ENCODE results near the gene GRAMD1C.
A peak's percentile ranks its signal among the peaks of the same experiment; 100 is the strongest.

GRAMD1C gene

DNA sequence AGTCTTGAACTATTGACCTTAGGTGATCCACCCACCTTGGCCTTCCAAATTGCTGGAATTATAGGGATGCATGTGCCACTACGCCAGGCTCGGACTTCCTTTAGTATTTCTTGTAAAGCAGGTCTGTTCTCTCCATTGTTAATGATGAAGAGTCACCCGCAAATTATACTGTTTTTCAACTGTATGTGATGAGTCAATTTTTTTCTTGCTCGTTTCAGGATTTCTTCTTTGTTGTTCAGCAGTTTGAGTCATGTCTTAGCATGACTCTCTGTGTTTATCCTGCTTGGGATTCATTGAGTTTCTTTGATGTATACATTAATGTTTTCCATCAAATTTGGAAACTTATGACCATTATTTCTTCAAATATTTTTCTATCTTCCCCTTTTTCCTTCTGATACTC lies 28.9 kb downstream of the GRAMD1C start:
- no peak for DNase-seq

DNA sequence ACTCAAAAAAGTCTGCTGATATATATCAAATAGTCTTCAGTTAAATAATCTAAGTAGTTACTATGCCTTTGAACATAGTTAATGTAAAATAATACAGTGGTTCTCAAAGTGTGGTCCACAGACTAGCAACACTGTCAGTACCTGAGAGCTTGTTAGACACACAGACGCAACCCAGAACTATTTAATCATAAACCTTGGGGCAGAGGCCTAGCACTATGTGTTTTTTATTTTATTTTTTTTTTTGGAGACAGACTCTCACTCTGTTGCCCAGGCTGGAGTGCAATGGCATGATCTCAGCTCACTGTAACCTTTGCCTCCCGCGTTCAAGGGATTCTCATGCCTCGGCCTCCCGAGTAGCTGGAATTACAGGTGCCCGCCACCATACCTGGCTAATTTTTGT lies 34.7 kb downstream of the GRAMD1C start:
- DNase-seq = no peak

DNA sequence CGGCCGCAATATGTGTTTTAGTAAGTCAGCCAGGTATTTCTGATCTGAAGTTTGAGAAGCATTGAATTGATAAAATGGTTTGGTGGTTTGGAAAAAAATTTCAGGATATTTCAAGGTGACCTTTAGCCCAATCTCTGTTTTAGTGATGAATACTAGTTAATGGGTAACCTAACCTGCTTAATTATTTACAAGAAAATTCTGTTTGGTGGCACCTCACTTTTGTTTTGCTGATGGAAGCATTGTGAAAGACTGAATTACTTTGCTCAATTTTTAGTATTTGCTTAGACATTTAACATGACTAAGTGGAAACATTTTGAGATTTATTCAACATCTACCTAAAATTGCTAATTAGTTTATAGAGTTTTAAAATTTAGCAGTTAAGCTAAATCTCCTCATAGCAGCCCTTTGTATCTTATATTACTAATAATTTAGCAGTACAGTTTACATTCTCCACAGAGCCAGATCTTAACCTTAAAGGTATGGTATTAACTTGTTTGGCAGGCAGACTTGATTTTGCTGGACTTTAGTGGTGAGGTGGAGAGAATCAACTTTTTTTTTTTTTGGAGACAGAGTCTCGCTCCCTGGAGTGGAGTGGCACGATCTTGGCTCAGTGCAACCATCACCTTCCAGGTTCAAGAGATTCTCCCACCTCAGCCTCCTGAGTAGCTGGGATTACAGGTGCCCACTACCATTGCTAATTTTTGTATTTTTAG lies 35.4 kb downstream of the GRAMD1C start:
- no peak for DNase-seq

DNA sequence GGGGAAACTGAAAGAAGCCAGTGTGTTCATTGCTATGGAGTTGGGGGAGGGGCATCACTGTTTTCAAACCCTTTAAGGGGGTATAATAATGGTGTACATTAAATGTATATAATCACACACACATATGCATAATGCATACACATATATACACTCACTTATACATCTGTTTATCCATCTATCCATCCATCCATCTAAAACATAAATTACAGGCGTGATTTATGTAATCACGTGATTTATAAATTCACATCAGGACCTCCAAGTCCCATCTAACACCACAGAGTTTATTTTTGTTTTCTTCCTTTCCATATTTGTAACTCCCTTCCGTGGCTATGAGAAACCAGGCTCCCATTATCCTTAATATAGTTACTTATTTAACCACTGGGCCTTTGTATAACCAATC lies 39.8 kb downstream of the GRAMD1C start:
- DNase-seq = no peak

DNA sequence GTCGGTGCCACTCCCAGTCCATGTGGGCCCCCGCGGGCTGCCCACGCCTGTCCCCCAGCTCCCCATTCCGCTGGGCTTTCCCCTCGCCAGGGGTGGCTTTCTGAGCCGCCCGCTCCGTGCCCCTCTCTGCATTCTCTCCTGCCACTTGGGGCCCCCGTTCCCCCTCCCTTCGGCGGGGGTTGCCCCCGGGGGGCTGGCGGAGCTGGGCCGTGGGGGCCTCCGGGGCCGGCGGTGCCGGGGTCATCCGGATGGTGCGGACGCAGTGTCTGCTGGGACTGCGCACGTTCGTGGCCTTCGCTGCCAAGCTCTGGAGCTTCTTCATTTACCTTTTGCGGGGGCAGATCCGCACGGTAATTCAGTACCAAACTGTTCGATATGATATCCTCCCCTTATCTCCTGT lies 46.5 kb downstream of the GRAMD1C start:
- DNase-seq = no peak

DNA sequence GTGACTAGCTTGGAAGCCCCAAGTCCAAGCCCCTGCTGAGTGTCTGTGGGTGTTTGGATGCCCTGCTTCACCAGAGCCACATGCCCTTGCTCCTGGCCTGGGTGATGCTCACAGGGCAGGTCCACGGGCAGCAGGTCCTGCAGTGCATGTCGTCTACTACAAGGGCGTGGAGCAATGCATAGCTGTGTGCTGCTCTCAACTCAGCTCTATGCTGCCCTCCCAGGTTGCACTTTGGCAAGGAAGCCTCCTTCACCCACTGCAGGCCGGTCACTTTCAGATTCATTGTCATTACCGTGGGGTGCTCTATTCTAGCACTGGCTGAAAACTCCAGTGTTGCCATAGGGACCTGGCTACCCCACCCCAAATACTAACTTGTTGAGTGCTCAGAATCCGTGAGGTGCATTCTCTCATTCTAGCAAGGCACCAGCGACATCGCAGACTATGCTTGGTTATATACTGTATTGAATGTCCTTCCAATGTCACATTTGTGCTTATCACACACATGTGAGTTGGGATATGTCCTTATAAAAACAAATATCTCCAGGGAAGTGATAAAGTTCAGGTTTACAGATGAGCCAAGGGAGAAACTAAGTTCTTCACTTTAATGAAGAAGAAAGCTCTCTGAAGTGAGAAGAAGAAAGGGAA lies 51.8 kb downstream of the GRAMD1C start:
- no peak for DNase-seq

DNA sequence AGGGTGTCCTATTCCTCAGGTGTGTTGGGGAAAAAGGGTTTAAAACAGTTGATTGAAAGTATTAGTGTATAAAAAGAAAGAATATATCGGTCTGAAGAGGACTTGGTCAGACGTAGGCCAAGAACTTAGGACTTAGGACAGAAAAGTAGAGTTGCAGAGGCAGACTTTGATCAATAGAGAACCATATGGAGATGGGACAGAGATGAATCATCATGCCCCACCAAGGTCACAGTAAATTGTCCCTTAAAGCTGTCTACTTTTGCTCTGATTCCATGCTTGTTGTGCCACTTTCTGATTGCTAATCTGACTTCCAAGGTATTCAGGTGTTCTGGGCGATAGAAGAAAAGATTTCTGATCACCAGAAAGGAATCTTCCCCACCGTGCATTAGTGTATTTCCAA lies 56.3 kb downstream of the GRAMD1C start:
- no peak for DNase-seq

DNA sequence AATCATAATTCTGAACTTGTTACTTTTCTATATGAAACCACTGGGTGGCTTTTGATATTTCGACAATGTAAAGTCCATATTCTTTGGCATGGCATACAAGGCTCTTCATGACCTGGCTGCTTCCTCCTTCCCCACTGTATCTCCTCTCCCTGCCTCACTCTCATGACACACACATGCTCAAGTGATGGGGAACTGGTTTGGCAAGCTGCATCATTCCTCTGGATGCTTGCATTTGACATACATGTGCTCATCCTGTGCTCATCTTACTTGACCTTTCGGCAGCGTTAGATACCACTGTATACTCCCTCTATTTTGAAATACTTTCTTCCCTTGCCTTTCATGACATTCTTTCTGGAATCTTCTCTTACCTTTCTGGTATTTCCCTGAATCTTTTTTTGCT lies 57.4 kb downstream of the GRAMD1C start:
- no peak for DNase-seq

DNA sequence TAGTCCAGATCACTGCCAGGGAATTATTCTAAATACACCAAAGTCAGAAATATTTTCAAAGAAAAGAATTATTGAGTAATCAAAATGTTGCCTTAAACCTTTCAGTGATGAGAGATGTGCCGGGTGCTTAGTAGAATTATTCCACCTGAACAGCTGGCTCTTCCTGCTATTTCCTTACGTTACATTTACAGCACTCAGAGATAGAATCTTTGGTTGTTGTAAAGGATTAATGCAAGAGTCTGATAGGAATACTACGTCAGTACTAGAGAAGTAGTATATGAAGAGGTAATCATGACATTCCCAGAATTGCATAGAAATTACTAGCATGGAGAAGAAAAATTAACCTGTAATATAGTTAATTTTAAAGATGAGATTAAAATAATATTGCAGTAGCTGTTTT lies 58.3 kb downstream of the GRAMD1C start:
- DNase-seq = no peak

DNA sequence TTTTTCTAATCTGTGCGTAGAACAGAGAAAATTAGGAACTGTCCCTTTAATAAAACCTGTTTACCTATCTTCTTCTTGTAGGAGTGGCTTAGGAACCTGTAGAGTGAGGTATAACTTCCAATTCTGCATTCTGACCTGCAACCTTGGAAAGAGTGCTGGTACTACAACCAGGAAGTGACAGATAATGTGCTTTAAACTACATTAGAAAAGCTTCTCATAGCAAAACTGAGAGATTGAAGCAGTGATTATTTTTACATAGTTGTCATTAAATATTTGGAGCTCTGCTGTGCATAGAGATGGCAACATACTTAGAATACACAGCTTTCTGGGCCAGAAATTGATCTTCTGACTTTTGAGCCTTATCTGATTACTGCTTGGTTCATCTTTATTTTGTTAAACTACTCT lies 58.8 kb downstream of the GRAMD1C start:
- DNase-seq = no peak

DNA sequence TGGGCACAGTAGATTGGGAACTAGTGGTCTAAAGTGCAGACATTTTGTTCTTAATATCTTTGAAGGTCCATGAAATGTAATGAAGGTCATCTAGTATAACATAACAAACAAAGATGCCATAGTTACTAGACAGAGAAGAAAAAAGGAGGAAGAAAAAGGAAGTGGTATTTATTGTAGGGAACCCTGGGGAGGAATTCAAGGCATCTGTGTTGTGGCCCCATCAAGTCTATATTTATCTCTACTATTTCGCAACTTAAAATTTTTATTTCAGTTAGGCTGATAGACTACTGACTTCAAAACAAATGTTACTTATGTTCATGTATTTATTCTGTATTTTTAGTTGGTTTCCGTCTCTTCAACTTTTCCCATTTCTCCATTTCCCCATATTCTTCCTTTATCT lies 60.3 kb downstream of the GRAMD1C start:
- no peak for DNase-seq

DNA sequence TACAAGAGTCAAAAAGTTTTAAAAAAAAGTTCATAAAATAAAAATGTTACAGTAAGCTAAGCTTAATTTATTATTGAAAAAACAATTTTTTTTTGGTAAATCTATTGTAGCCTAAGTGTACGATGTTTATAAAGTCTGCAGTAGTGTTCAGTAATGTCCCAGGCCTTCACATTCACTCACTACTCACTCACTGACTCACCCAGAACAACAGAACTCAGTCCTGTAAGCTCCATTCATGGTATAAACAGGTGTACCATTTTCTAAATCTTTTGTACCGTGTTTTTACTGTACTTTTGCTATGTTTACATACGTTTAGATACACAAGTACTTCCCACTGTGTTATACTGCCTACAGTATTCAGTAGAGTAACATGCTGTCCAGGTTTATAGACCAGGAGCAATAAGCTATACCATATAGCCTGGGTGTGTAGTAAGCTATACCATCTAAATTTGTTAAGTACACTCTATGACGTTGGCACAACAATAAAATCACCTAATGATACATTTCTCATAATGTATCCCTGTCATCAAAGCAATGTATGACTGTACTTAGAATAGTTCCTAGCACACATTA lies 68.1 kb downstream of the GRAMD1C start:
- no peak for DNase-seq

DNA sequence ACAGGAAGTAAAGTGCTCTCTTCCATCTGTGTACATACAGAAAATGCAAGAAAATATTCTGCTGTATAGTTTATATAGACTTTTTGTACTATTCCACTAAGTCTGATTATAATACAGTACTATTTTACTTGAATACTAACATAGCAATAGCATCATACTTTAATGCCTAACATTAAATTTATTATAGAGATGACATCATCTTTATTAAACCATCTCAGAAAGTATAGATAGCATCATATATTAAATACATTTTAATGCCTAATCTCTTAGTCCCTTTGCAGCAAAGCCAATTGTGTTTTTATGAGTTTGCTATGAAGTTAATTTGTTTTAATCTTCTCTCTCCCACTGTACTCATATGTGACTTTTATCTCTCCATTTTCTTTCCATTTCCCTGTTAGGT lies 69.5 kb downstream of the GRAMD1C start:
- DNase-seq = no peak

DNA sequence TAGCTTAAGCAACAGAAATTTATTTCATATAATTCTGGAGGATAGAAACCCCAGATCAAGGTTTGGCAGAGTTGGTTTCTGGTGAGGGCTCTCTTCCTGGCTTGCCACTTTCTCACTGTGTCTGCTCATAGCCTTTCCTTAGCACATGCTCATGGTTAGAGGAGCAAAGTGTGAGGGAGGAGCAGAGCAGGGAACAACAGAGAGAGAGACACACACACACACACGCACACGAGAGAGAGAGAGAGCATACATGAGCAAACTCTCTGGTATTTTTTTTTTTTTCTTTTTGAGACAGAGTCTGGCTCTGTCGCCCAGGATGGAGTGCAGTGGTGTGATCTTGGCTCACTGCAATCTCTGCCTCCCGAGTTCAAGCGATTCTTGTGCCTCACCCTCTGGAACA lies 72.4 kb downstream of the GRAMD1C start:
- DNase-seq = no peak

DNA sequence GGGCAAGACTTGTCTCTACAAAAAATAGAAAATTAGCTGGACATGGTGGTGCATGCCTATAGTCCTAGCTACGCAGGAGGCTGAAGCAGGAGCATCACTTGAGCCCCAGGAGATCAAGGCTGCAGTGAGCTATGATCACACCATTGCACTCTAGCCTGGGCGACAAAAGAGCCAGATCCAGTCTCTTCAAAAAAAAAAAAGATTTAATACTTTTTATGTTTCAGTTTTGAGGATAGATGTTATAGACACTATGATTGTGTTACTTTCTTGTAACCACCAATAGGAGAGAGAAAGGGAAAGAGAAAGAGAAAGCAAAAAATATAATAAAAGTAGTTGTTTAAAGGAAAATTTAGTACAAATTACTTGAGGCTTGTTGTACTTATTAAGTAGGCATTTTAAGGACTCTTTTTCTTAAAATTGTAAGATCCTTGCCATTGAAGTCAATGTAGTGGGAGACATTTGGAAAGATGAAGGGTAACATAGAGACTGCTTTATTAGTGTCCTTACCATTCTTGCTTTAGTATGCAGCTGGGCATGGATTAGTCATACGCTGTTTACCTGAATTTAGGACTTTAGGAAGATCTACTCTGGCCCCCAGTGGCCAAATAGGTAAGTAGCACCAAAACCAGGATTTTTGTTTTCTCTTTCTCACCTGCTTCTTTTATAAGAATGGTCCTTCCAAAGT lies 74.1 kb downstream of the GRAMD1C start:
- DNase-seq = peak; percentile 11

DNA sequence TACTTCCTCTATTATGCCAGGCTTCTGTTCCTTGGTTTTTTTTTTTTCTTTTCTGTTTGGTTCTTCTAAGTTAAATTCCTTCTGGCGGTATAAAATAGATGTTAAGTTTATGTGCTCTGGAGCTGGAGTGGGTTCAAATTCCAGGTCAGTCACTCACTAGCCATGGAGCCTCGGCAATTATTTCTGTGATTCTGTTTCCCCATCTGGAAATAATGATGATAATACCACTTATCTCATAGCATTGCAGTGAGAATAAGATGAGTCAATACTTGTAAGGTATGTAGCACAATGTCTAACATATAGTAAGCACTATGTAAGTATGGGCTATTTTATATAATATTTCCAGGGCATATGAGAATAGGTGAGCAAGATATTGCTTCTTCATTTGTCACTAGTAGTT lies 76.1 kb downstream of the GRAMD1C start:
- no peak for DNase-seq

DNA sequence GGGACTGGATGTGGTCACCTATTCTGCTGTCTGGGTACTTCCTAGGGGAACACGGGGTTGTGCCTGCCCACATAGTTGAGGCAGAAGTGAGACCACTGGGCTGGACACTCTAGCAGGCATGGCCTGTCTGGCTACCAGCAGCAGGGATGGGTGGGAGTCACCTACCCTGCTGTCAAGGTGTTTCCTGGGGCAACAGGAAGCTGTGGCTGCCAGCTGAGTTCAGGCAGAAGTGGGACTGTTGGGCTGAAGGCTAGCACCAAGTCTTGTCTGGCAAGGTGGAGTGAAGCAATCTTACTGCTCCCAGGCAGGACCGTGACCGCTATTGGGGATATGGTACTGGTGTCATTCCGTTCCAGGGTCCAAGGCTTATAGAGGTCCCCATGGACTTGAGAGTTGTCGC lies 89.0 kb downstream of the GRAMD1C start:
- no peak for DNase-seq

DNA sequence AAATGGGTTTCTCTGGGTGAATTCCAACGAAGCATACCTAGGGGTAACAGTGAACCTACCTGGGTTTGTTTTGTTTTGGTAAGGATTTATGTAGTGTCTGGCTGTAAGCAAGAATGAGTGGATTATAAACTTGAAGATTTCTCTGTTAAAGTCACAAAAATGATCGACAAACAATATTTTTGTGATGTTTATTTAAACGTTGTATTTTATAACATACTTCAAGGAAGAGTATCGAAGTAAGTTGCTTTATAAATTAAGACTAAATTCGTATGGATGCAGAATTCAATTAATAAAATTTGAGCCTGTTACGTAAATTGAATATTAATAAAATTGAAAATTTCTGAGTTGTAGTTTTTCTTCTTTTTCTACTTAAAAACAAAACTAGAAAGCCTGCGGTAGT lies 108.2 kb downstream of the GRAMD1C start:
- DNase-seq = no peak

DNA sequence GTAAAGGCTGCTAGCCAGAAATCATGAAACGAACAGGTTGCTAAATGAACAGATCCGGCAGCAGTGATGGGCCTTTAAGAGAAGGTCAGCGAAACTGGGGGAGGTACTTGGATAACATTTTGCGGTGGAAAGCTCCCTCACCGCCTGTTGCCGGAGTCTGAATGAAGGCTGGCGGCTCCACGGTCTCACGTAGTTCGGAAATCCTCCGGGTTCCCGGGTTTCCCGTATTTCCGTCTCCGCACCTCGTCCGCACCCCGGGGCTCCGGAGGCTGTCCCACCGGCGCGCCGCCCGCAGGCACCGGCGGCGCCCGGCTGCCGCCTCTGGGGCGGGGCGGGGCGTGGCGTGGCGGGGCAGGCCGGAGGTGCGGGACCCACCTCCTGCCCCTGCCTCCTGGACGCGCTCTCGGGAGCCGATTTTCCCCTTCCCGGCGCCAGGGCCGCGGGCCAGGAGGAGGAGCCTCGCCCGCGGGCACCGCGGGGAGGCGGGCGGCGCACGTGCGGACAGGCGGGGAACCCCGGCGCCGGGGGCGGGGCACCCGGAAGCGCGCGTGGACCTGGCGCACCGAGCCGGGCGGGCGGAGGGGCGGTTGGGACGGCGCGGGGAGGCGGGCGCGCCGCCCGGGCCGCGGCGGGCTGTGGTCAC lies 108.9 kb downstream of the GRAMD1C start, which contains the start of gene ZDHHC23:
Gene ZDHHC23 (plus strand): TSS at position 642 of the 643 bp plus-strand sequence. CDS start 790 bp downstream, outside the sequence.
- DNase-seq = peak; percentile 81

DNA sequence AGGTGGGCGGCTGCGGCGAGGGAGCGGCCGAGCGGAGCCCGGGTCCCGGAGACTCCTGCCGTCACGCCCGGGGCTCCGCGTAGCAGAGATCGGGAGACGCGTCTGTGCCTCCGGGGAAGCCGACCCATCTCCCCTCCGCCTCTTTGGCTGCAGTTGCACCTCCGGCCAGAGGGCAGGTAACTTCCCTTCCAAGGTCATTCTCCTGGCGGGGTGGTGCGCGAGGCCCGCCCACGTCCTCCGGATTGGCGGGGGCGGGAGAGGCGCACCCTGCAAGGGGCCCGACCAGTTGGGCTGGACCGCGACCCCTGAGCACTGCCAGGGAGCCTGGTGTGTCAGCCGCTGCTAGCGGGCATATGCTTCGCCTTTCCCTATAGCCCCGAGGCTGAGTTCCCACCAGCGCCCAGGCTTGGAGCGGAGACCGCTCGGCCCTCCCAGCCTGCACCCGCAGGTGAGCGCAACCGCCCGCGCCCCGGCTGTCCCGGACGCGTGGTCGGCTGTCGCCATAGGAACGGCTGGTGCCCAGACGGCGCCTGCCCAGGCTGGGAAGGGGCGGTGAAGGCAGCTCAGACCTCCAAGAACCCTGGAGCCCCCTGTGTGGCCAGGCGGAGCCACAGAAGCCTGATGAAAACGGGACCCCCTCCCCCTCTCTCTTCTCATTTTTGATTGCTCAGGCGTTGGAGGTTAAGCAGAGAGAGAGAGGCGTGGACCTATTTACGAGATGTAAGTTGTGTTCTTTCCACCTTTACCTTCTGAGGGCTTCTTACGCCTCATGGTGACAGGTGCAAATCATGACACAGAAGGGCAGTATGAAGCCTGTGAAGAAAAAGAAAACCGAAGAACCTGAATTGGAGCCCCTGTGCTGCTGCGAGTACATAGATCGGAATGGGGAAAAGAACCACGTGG lies 109.7 kb downstream of the GRAMD1C start:
- peak; percentile 54 for DNase-seq

DNA sequence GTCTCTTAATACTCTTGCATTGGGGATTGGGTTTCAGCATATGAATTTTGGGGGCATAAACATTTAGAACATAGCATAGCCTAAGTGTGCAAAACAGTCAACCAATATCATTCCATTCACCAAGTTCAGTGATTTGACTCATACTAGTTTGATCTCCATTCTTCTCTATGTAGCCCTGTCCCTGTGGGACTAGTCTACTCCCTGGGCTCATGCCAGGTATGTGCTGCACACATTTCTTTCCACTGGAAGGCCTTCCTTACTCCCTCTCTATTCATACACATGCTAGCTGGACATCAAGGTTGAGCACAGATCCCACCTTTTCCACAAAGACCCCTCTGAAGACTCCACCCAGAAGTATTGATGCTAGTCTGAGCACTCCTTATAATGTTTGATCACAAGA lies 114.3 kb downstream of the GRAMD1C start:
- no peak for DNase-seq

DNA sequence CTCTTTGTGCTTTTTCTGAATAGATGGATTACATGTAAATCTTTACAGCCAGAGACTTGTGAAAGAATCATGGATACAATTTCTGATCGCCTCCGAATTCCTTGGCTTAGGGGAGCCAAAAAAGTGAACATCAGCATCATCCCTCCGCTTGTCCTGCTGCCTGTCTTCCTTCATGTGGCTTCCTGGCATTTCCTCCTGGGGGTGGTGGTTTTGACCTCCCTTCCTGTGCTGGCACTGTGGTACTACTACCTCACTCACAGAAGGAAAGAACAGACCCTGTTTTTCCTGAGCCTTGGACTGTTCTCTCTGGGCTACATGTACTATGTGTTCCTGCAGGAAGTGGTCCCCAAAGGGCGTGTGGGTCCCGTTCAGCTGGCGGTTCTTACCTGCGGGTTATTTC lies 115.1 kb downstream of the GRAMD1C start:
- DNase-seq = no peak

Measured in 8988T (cell line).